B cell (primary cell): Measurements from ENCODE around the gene CCDC179. TPM values are rescaled to one million over a fixed set of nuclear protein-coding genes. Genes with fewer than 3 reads are reported as not detected.

Source experiments
- ATAC-seq: fragments of 200-7000 bp; cut with Tn5 transposase; one replicate; pipeline ENCODE4 v1.10.0; 2021; ENCODE audit warnings: low read depth, mild to moderate bottlenecking, moderate number of reproducible peaks, moderate library complexity
- CTCF ChIA-PET: fragments of 350-600 bp; sonication (Branson Sonifier 250); formaldehyde crosslinking; loops from one replicate; lab custom pipeline; 2021; ENCODE audit warnings: antibody characterized with exemption, inconsistent platforms; lab: Charles Lee
- POLR2A ChIA-PET: fragments of 350-600 bp; sonication (Branson Sonifier 250); formaldehyde crosslinking; loops from one replicate; lab custom pipeline; 2021; ENCODE audit warnings: antibody characterized with exemption; lab: Charles Lee
- DNase-seq: peaks from one replicate; pipeline ENCODE4 v3.0.0; 2013
- H2AFZ ChIP-seq: 2 replicates; pipeline ENCODE4 v1.6.1; 2012; ENCODE audit warnings: mild to moderate bottlenecking, low read depth, low read length; ENCODE audit not compliant: insufficient read depth, poor library complexity, severe bottlenecking
- H3K27ac ChIP-seq, 2 donors: 1 replicate in 1 of 2; 2 replicates in 1 of 2; pipeline ENCODE4 v1.5.1; 2012 to 2013; ENCODE audit warnings: low read length in 2 of 2, mild to moderate bottlenecking in 2 of 2, moderate library complexity in 1 of 2
- H3K27me3 ChIP-seq, 4 experiments: fragments of 200-600 bp in 1 of 4; sonication (generic) in 1 of 4; replicated peaks in 1 of 4; 1 replicate in 2 of 4; 2 replicates in 2 of 4; pipeline versions ENCODE4 v1.6.1 to v1.7.0; 2013 to 2016; ENCODE audit warnings: low read length in 3 of 4, mild to moderate bottlenecking in 2 of 4, mixed read lengths in 1 of 4, moderate library complexity in 1 of 4; ENCODE audit not compliant: insufficient read depth in 4 of 4, control insufficient read depth in 3 of 4; ENCODE audit errors: control extremely low read depth in 1 of 4
- H3K36me3 ChIP-seq, 2 experiments: replicated peaks in 1 of 2; 1 replicate in 1 of 2; 2 replicates in 1 of 2; pipeline versions ENCODE4 v1.6.1 to v1.7.1; 2013; ENCODE audit warnings: low read length in 1 of 2; ENCODE audit not compliant: insufficient read depth in 2 of 2, control insufficient read depth in 1 of 2; ENCODE audit errors: control extremely low read depth in 1 of 2, extremely low read depth in 1 of 2
- H3K4me1 ChIP-seq, 2 donors: fragments of 200-600 bp in 1 of 2; sonication (generic) in 1 of 2; 1 replicate in 1 of 2; 2 replicates in 1 of 2; pipeline versions ENCODE4 v1.5.1 to v1.6.1; 2013 to 2017; ENCODE audit warnings: low read length in 2 of 2; ENCODE audit not compliant: control insufficient read depth in 2 of 2, insufficient read depth in 2 of 2
- H3K4me2 ChIP-seq: replicated peaks from 2 replicates; pipeline ENCODE3; 2012; ENCODE audit warnings: mild to moderate bottlenecking, low read depth, low read length; ENCODE audit not compliant: poor library complexity, severe bottlenecking
- H3K4me3 ChIP-seq, 5 experiments: fragments of 200-600 bp in 1 of 5; sonication (generic) in 1 of 5; 1 replicate in 3 of 5; 2 replicates in 2 of 5; pipeline versions ENCODE4 v1.5.1 to v1.7.0; 2011 to 2016; ENCODE audit warnings: low read length in 4 of 5, mild to moderate bottlenecking in 4 of 5, low read depth in 2 of 5, control low read depth in 1 of 5, moderate library complexity in 1 of 5; ENCODE audit not compliant: insufficient read depth in 1 of 5; ENCODE audit errors: control extremely low read depth in 1 of 5, extremely low read depth in 1 of 5
- H3K79me2 ChIP-seq: fragments of 200-600 bp; sonication (generic); one replicate; pipeline ENCODE4 v1.6.0; 2016; ENCODE audit warnings: low read length; ENCODE audit not compliant: control insufficient read depth, insufficient read depth
- H3K9ac ChIP-seq: fragments of 200-600 bp; sonication (generic); 2 replicates; pipeline ENCODE4 v1.6.1; 2017; ENCODE audit warnings: mild to moderate bottlenecking, low read length, moderate library complexity
- H3K9me3 ChIP-seq, 3 donors: one replicate each; pipeline versions ENCODE4 v1.6.1 to v1.7.1; 2013; ENCODE audit warnings: low read length in 2 of 3; ENCODE audit not compliant: control insufficient read depth in 2 of 3, insufficient read depth in 1 of 3; ENCODE audit errors: control extremely low read depth in 1 of 3
- H4K20me1 ChIP-seq: 2 replicates; pipeline ENCODE4 v1.6.0; 2012; ENCODE audit warnings: mild to moderate bottlenecking, low read length; ENCODE audit not compliant: insufficient read depth, control insufficient read depth, poor library complexity, severe bottlenecking
- H3K27ac Mint-ChIP-seq: one replicate; pipeline ENCODE4 v1.8.0; 2021; ENCODE audit warnings: mixed read lengths
- H3K27me3 Mint-ChIP-seq: one replicate; pipeline ENCODE4 v1.8.0; 2021; ENCODE audit warnings: mixed read lengths
- H3K4me1 Mint-ChIP-seq: one replicate; pipeline ENCODE4 v1.8.0; 2021; ENCODE audit warnings: mixed read lengths
- H3K4me3 Mint-ChIP-seq: one replicate; pipeline ENCODE4 v1.8.0; 2021; ENCODE audit warnings: mixed read lengths
- H3K9me3 Mint-ChIP-seq: one replicate; pipeline ENCODE4 v1.8.0; 2022; ENCODE audit warnings: mixed read lengths; ENCODE audit not compliant: insufficient read depth
- CTCF ChIP-seq: fragments of 200-600 bp; IDR thresholded peaks from one replicate; pipeline ENCODE4 v1.8.0; 2022; ENCODE audit warnings: antibody characterized with exemption, mild to moderate bottlenecking
- EZH2 ChIP-seq: IDR thresholded peaks from 2 replicates; pipeline ENCODE4 v1.6.1; 2012; ENCODE audit warnings: borderline replicate concordance, low read depth, mild to moderate bottlenecking, moderate library complexity, low read length; ENCODE audit not compliant: insufficient read depth, poor library complexity, severe bottlenecking
- whole genome bisulfite sequencing: methylation state at CpG from one replicate; pipeline ENCODE4 v1.1.5; 2013; ENCODE audit warnings: missing lambda C conversion rate; ENCODE audit not compliant: insufficient coverage; 5-methylcytosine and 5-hydroxymethylcytosine counted together
- intact Hi-C: fragments of 100-400 bp; cut with micrococcal nuclease; formaldehyde crosslinking; loops from one replicate; pipeline ENCODE4 v1.10.0; 2022
- polyA plus RNA-seq: library from polyadenylated mRNA; depleted of rRNA; stranded (reverse); fragments of >200 nt; gene quantifications from 2 replicates; pipeline ENCODE4 v1.2.3, GENCODE V29; 2012
- total RNA-seq, 2 donors: library from RNA; stranded (reverse); fragments of 120-200 nt in 1 of 2; gene quantifications; 1 replicate in 1 of 2; 2 replicates in 1 of 2; pipeline versions ENCODE4 v1.2.3 to v1.2.4, GENCODE V29; 2013 to 2022

Gene CCDC179
- total and polyA plus RNA-seq, 2 donors (not counting 1 experiment from before 2014, with no cell fraction given): not detected

GRCh38 chr11:22901603-22902002 is 41.3 kb upstream of the CCDC179 start:
- Mint-ChIP-seq H3K4me3 (no peak overlapping the region), H3K27me3 (no peaks in the 10 kb centered on the region), H3K27ac (no peak overlapping the region), H3K9me3 (no peaks in the 10 kb centered on the region), H3K4me1 (no peaks in the 10 kb centered on the region)
- Histone ChIP-seq H3K4me2 (no peak overlapping the region), H3K9me3 (no peaks in the 10 kb centered on the region), H3K79me2 (no peaks in the 10 kb centered on the region), H3K27ac (no peak overlapping the region), H3K27me3 (no peaks in the 10 kb centered on the region), H3K36me3 (no peaks in the 10 kb centered on the region), H4K20me1 (no peaks in the 10 kb centered on the region), H3K9ac (no peak overlapping the region), H3K4me1 (no peaks in the 10 kb centered on the region), H3K4me3 (no peak overlapping the region), H2AFZ (no peak overlapping the region)
- DNase-seq (no peak), ATAC-seq (no peak)
- ChIA-PET CTCF (interaction anchor here (0.7 to 0.9 kb wide), 2 partner anchors 25 to 31 kb away, joined by 3 to 4 read pairs; no protein-coding TSS in a partner anchor), POLR2A (no interaction called here)
- no peak for TF ChIP-seq EZH2
- TF ChIP-seq CTCF: no peak
- intact Hi-C loops: no loop called here
- WGBS: no CpG with 5 or more reads among the region's 4 CpGs

- ChIA-PET CTCF (interaction anchor here (0.7 to 0.9 kb wide), 2 partner anchors 25 to 30 kb away, joined by 3 to 4 read pairs; no protein-coding TSS in a partner anchor), POLR2A (no interaction called here)
- Histone ChIP-seq H3K27ac (no peak overlapping the region), H3K9ac (no peak overlapping the region), H3K4me3 (no peak overlapping the region), H3K9me3 (no peaks in the 10 kb centered on the region), H3K27me3 (no peaks in the 10 kb centered on the region), H2AFZ (no peak overlapping the region), H3K4me1 (no peaks in the 10 kb centered on the region), H3K36me3 (no peaks in the 10 kb centered on the region), H4K20me1 (no peaks in the 10 kb centered on the region), H3K4me2 (no peak overlapping the region), H3K79me2 (no peaks in the 10 kb centered on the region)
- intact Hi-C loops: no loop called here
- no peaks in the 10 kb centered on the region for H3K27me3 Mint-ChIP-seq
- TF ChIP-seq CTCF: no peak
- TF ChIP-seq EZH2: no peak
- H3K27ac Mint-ChIP-seq: no peak overlapping the region
- DNase-seq: no peak
- no peaks in the 10 kb centered on the region for H3K4me1 Mint-ChIP-seq
- H3K4me3 Mint-ChIP-seq: no peak overlapping the region
- no peak for ATAC-seq
- no peaks in the 10 kb centered on the region for H3K9me3 Mint-ChIP-seq
These were observed 40.7 kb upstream of the CCDC179 start for GRCh38 chr11:22900764-22901486.
